Hepatocyte (in vitro differentiated cells): Measurements from ENCODE around the gene C11orf98.

Experiments
- EZH2 ChIP-seq: fragments of 200-600 bp; sonication (generic); IDR thresholded peaks from 2 replicates; pipeline ENCODE4 v1.6.1; 2016; ENCODE audit warnings: antibody characterized with exemption, mild to moderate bottlenecking, borderline replicate concordance
- TF ChIP-seq, protein P1 (sequence below): fragments of 200-600 bp; sonication (generic); IDR thresholded peaks from 2 replicates; pipeline ENCODE4 v1.5.1; 2016; ENCODE audit warnings: antibody characterized with exemption, mild to moderate bottlenecking; ENCODE audit not compliant: poor library complexity

DNA sequence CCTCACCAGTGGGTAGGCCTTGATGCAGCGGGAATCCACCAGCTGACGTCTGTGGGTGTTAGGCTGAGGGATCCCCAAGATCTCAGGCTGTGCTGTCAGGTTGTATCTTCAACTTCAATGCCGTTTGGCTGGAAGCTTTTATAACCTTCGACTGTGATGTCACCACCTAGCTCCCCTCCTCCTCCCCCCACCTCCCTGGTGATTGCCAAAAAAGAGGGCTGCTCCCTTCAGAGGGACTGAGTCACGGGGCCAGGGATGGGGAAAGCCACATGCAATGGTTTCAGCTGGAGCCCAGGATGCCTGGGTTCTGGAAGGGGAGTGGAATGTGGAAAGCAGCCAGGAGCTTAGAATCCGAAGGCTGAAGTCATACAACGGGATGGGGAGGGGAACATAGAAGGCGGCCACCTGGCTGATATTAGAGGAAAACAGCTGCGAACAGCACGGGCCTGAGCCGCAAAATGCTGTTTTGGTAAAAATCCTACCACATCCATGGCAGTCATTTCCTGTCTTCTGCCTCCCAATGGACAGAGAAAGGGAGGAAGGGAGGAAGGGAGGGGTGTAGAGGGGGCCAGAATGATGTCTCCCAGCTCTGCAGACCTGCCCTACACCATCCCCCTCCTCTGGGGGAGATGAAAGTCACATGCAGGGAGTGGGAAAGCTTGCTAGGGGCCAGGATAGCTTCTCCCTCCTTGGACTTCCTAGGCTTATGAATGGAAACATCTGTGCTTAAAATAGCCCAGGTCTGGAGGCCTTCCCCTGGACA lies 24.6 kb upstream of the C11orf98 start, which contains the start of gene LRRN4CL:
- no peak for TF ChIP-seq EZH2
- TF ChIP-seq, protein P1, sequence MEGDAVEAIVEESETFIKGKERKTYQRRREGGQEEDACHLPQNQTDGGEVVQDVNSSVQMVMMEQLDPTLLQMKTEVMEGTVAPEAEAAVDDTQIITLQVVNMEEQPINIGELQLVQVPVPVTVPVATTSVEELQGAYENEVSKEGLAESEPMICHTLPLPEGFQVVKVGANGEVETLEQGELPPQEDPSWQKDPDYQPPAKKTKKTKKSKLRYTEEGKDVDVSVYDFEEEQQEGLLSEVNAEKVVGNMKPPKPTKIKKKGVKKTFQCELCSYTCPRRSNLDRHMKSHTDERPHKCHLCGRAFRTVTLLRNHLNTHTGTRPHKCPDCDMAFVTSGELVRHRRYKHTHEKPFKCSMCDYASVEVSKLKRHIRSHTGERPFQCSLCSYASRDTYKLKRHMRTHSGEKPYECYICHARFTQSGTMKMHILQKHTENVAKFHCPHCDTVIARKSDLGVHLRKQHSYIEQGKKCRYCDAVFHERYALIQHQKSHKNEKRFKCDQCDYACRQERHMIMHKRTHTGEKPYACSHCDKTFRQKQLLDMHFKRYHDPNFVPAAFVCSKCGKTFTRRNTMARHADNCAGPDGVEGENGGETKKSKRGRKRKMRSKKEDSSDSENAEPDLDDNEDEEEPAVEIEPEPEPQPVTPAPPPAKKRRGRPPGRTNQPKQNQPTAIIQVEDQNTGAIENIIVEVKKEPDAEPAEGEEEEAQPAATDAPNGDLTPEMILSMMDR, result no peak
